ENCODE measurements around the gene PKN3.

PKN3 gene

GRCh38 chr9:128713411-128713780, 11.1 kb downstream of the PKN3 start:
- Histone ChIP-seq H2BK5ac (ENCODE audit: low read depth, low read length, poor library complexity) (no peak overlapping the region), H3K27me3 (ENCODE audit: insufficient read depth, low read length) (no peaks in the 10 kb centered on the region), H3K18ac (ENCODE audit: low read length) (no peak overlapping the region), H2AFZ (ENCODE audit: insufficient read depth, low read length, poor library complexity) (no peak overlapping the region), H4K91ac (ENCODE audit: low read depth, low read length) (no peak overlapping the region), H3K14ac (ENCODE audit: low read length) (no peak overlapping the region), H2AK5ac (ENCODE audit: low read length) (no peak overlapping the region), H3K79me2 (ENCODE audit: control insufficient read depth, insufficient read depth, low read length, poor library complexity) (no peaks in the 10 kb centered on the region), H3K9ac (ENCODE audit: low read length) (no peak overlapping the region), H3K4me3 (ENCODE audit: low read depth, low read length) (no peak overlapping the region), H3K9me3 (ENCODE audit: insufficient read depth, low read depth, low read length) (peaks cover 2% of the 10 kb centered on the region), H3K79me1 (ENCODE audit: low read length) (no peaks in the 10 kb centered on the region), H3K23ac (ENCODE audit: low read length) (no peak overlapping the region), H2BK120ac (ENCODE audit: insufficient read depth, low read length, poor library complexity) (no peak overlapping the region), H3K4ac (ENCODE audit: low read depth, low read length) (no peak overlapping the region), H3K27ac (ENCODE audit: low read depth, low read length) (no peak overlapping the region), H3K4me1 (ENCODE audit: control insufficient read depth in 1 of 2, insufficient read depth in 2 of 2, low read length in 2 of 2) (no peaks in the 10 kb centered on the region), H2BK12ac (ENCODE audit: low read length) (no peak overlapping the region), H4K8ac (ENCODE audit: low read depth, low read length) (no peak overlapping the region), H3K4me2 (ENCODE audit: low read length) (no peak overlapping the region), H4K12ac (ENCODE audit: low read depth, low read length) (no peak overlapping the region), H3K36me3 (ENCODE audit: control insufficient read depth in 1 of 2, insufficient read depth in 2 of 2, low read length in 2 of 2) (peaks cover 24 to 26% of the 10 kb centered on the region in 2 experiments)
- DNase-seq: no peak
- WGBS (ENCODE audit: extremely low coverage, insufficient coverage, insufficient read length): no CpG with 5 or more reads among the region's 13 CpGs

- Histone ChIP-seq H4K12ac (ENCODE audit: low read depth, low read length) (no peak overlapping the region), H2BK12ac (ENCODE audit: low read length) (no peak overlapping the region), H3K27ac (ENCODE audit: low read depth, low read length) (no peak overlapping the region), H3K4me3 (ENCODE audit: low read depth, low read length) (no peak overlapping the region), H3K36me3 (ENCODE audit: control insufficient read depth in 1 of 2, insufficient read depth in 2 of 2, low read length in 2 of 2) (peaks cover 26% of the 10 kb centered on the region in 2 experiments), H3K4me2 (ENCODE audit: low read length) (no peak overlapping the region), H3K14ac (ENCODE audit: low read length) (no peak overlapping the region), H3K9me3 (ENCODE audit: insufficient read depth, low read depth, low read length) (peaks cover 2% of the 10 kb centered on the region), H2AFZ (ENCODE audit: insufficient read depth, low read length, poor library complexity) (no peak overlapping the region), H3K9ac (ENCODE audit: low read length) (no peak overlapping the region), H4K91ac (ENCODE audit: low read depth, low read length) (no peak overlapping the region), H2BK5ac (ENCODE audit: low read depth, low read length, poor library complexity) (no peak overlapping the region), H4K8ac (ENCODE audit: low read depth, low read length) (no peak overlapping the region), H3K79me2 (ENCODE audit: control insufficient read depth, insufficient read depth, low read length, poor library complexity) (no peaks in the 10 kb centered on the region), H3K27me3 (ENCODE audit: insufficient read depth, low read length) (no peaks in the 10 kb centered on the region), H3K79me1 (ENCODE audit: low read length) (no peaks in the 10 kb centered on the region), H3K18ac (ENCODE audit: low read length) (no peak overlapping the region), H2AK5ac (ENCODE audit: low read length) (no peak overlapping the region), H3K4me1 (ENCODE audit: control insufficient read depth in 1 of 2, insufficient read depth in 2 of 2, low read length in 2 of 2) (no peaks in the 10 kb centered on the region), H2BK120ac (ENCODE audit: insufficient read depth, low read length, poor library complexity) (no peak overlapping the region), H3K23ac (ENCODE audit: low read length) (no peak overlapping the region), H3K4ac (ENCODE audit: low read depth, low read length) (no peak overlapping the region)
- no peak for DNase-seq
- no CpG with 5 or more reads among the region's 19 CpGs for WGBS (ENCODE audit: extremely low coverage, insufficient coverage, insufficient read length)
These were observed 11.8 kb downstream of the PKN3 start for GRCh38 chr9:128713941-128714573.

GRCh38 chr9:128714586-128715435, 12.5 kb downstream of the PKN3 start:
- H3K79me1 ChIP-seq (ENCODE audit: low read length): no peaks in the 10 kb centered on the region
- no peak overlapping the region for H4K8ac ChIP-seq (ENCODE audit: low read depth, low read length)
- no peaks in the 10 kb centered on the region for H3K27me3 ChIP-seq (ENCODE audit: insufficient read depth, low read length)
- no peak overlapping the region for H2BK5ac ChIP-seq (ENCODE audit: low read depth, low read length, poor library complexity)
- no peak overlapping the region for H4K12ac ChIP-seq (ENCODE audit: low read depth, low read length)
- no peak overlapping the region for H2BK120ac ChIP-seq (ENCODE audit: insufficient read depth, low read length, poor library complexity)
- no peak overlapping the region for H2BK12ac ChIP-seq (ENCODE audit: low read length)
- H3K36me3 ChIP-seq (ENCODE audit: control insufficient read depth in 1 of 2, insufficient read depth in 2 of 2, low read length in 2 of 2): peaks cover 28 to 30% of the 10 kb centered on the region in 2 experiments
- no peak overlapping the region for H3K23ac ChIP-seq (ENCODE audit: low read length)
- H2AFZ ChIP-seq (ENCODE audit: insufficient read depth, low read length, poor library complexity): no peak overlapping the region
- H2AK5ac ChIP-seq (ENCODE audit: low read length): no peak overlapping the region
- H3K9me3 ChIP-seq (ENCODE audit: insufficient read depth, low read depth, low read length): peaks cover 4% of the 10 kb centered on the region
- no peak overlapping the region for H3K9ac ChIP-seq (ENCODE audit: low read length)
- no peak overlapping the region for H3K4me2 ChIP-seq (ENCODE audit: low read length)
- H3K14ac ChIP-seq (ENCODE audit: low read length): no peak overlapping the region
- H4K91ac ChIP-seq (ENCODE audit: low read depth, low read length): no peak overlapping the region
- no peaks in the 10 kb centered on the region for H3K4me1 ChIP-seq (ENCODE audit: control insufficient read depth in 1 of 2, insufficient read depth in 2 of 2, low read length in 2 of 2)
- WGBS (ENCODE audit: extremely low coverage, insufficient coverage, insufficient read length): no CpG with 5 or more reads among the region's 24 CpGs
- no peak overlapping the region for H3K4ac ChIP-seq (ENCODE audit: low read depth, low read length)
- no peaks in the 10 kb centered on the region for H3K79me2 ChIP-seq (ENCODE audit: control insufficient read depth, insufficient read depth, low read length, poor library complexity)
- H3K18ac ChIP-seq (ENCODE audit: low read length): no peak overlapping the region
- no peak overlapping the region for H3K27ac ChIP-seq (ENCODE audit: low read depth, low read length)
- H3K4me3 ChIP-seq (ENCODE audit: low read depth, low read length): no peak overlapping the region
- DNase-seq: no peak

GRCh38 chr9:128715436-128715750, 13.1 kb downstream of the PKN3 start:
- no peak overlapping the region for H4K12ac ChIP-seq (ENCODE audit: low read depth, low read length)
- no peak overlapping the region for H3K23ac ChIP-seq (ENCODE audit: low read length)
- no peak overlapping the region for H3K4ac ChIP-seq (ENCODE audit: low read depth, low read length)
- H3K9ac ChIP-seq (ENCODE audit: low read length): no peak overlapping the region
- no peak overlapping the region for H2AK5ac ChIP-seq (ENCODE audit: low read length)
- H3K4me3 ChIP-seq (ENCODE audit: low read depth, low read length): no peak overlapping the region
- H4K8ac ChIP-seq (ENCODE audit: low read depth, low read length): no peak overlapping the region
- H3K27ac ChIP-seq (ENCODE audit: low read depth, low read length): no peak overlapping the region
- H3K79me2 ChIP-seq (ENCODE audit: control insufficient read depth, insufficient read depth, low read length, poor library complexity): no peaks in the 10 kb centered on the region
- no peak overlapping the region for H3K14ac ChIP-seq (ENCODE audit: low read length)
- no peaks in the 10 kb centered on the region for H3K79me1 ChIP-seq (ENCODE audit: low read length)
- no peaks in the 10 kb centered on the region for H3K4me1 ChIP-seq (ENCODE audit: control insufficient read depth in 1 of 2, insufficient read depth in 2 of 2, low read length in 2 of 2)
- no peak overlapping the region for H4K91ac ChIP-seq (ENCODE audit: low read depth, low read length)
- no peak overlapping the region for H2AFZ ChIP-seq (ENCODE audit: insufficient read depth, low read length, poor library complexity)
- no peak overlapping the region for H2BK5ac ChIP-seq (ENCODE audit: low read depth, low read length, poor library complexity)
- no peak for DNase-seq
- peaks cover 4% of the 10 kb centered on the region for H3K9me3 ChIP-seq (ENCODE audit: insufficient read depth, low read depth, low read length)
- no peak overlapping the region for H2BK12ac ChIP-seq (ENCODE audit: low read length)
- H2BK120ac ChIP-seq (ENCODE audit: insufficient read depth, low read length, poor library complexity): no peak overlapping the region
- WGBS (ENCODE audit: extremely low coverage, insufficient coverage, insufficient read length): no CpG with 5 or more reads among the region's 6 CpGs
- no peak overlapping the region for H3K18ac ChIP-seq (ENCODE audit: low read length)
- no peaks in the 10 kb centered on the region for H3K27me3 ChIP-seq (ENCODE audit: insufficient read depth, low read length)
- H3K4me2 ChIP-seq (ENCODE audit: low read length): no peak overlapping the region
- H3K36me3 ChIP-seq (ENCODE audit: control insufficient read depth in 1 of 2, insufficient read depth in 2 of 2, low read length in 2 of 2): peaks cover 34 to 36% of the 10 kb centered on the region in 2 experiments
